ENCODE results near the gene LIMK2.

GRCh38 chr22:31271026-31271425, 58.9 kb downstream of the LIMK2 start:
- TF ChIP-seq EZH2phosphoT487 (conservative IDR thresholded peaks at IDR 0.05; ENCODE audit: low read length) (no peak), CTCF (IDR thresholded peaks at IDR 0.05; ENCODE audit: insufficient read depth, low read length, poor library complexity, severe bottlenecking) (no peak)

Data from SU-DHL-6 (cell line).